SK-N-SH (cell line): ENCODE results near the gene MAD1L1.

Experiments used
- CHD2 ChIP-seq: fragments of 150-350 bp; IDR thresholded peaks from 2 replicates; pipeline ENCODE4 v1.6.1; 2018; ENCODE audit warnings: low read length; ENCODE audit not compliant: partially characterized antibody
- ELF1 ChIP-seq: IDR thresholded peaks from 2 replicates; pipeline ENCODE4 v1.4.0; 2012
- EP300 ChIP-seq, 2 experiments: IDR thresholded peaks; 2 replicates each; pipeline versions ENCODE4 v1.4.0 to v1.6.1; 2012; ENCODE audit warnings: borderline replicate concordance in 1 of 2, low read depth in 1 of 2, low read length in 1 of 2
- GATA2 ChIP-seq: sonication (generic); formaldehyde crosslinking; IDR thresholded peaks from 2 replicates; pipeline ENCODE4 v1.5.0; 2020; ENCODE audit warnings: mild to moderate bottlenecking, missing genetic modification reagents
- POLR2AphosphoS5 ChIP-seq: IDR thresholded peaks from 2 replicates; pipeline ENCODE4 v1.6.1; 2012; ENCODE audit warnings: low read depth, low read length
- SIN3A ChIP-seq: IDR thresholded peaks from 2 replicates; pipeline ENCODE4 v1.6.1; 2012; ENCODE audit warnings: low read depth, mild to moderate bottlenecking, low read length, moderate library complexity, borderline replicate concordance
- TF ChIP-seq, protein P1 (sequence below): IDR thresholded peaks from 2 replicates; pipeline ENCODE4; 2012
- TF ChIP-seq, protein P2 (sequence below): fragments of 200-600 bp; sonication (generic); IDR thresholded peaks from 2 replicates; pipeline ENCODE4 v1.6.1; 2017; ENCODE audit warnings: antibody characterized with exemption, mild to moderate bottlenecking, moderate library complexity
- TF ChIP-seq, protein P3 (sequence below): IDR thresholded peaks from 2 replicates; pipeline ENCODE4 v1.4.0; 2012; ENCODE audit warnings: low read depth
- TF ChIP-seq, protein P4 (sequence below): IDR thresholded peaks from 2 replicates; pipeline ENCODE4 v1.4.0; 2012; ENCODE audit warnings: low read depth, borderline replicate concordance

DNA sequence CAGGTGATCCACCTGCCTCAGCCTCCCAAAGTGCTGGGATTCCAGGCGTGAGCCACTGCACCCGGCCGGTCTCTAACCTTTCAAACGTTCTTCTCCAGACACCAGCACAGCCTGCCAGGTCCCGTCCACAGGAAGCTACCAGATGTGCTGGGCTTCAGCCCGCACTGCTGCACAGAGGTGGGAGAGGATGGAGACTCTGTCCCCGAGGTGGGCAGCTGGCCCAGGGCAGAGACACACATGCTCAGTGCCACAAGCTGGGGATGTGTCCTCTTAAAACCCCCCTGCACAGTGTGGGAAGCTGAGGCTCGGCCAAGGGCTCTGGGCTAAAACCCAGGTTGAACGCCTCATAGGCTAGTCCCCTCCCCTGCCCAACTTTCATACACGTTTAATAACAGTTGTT lies 18.6 kb upstream of the MAD1L1 start:
- TF ChIP-seq SIN3A (no peak), POLR2AphosphoS5 (no peak), CHD2 (no peak), ELF1 (no peak), GATA2 (CRISPR knock-in tag) (no peak), EP300 (IDR thresholded peaks at IDR 0.05; ENCODE audit: borderline replicate concordance in 1 of 2, low read depth in 1 of 2, low read length in 1 of 2) (no peak)
- TF ChIP-seq, protein P1, sequence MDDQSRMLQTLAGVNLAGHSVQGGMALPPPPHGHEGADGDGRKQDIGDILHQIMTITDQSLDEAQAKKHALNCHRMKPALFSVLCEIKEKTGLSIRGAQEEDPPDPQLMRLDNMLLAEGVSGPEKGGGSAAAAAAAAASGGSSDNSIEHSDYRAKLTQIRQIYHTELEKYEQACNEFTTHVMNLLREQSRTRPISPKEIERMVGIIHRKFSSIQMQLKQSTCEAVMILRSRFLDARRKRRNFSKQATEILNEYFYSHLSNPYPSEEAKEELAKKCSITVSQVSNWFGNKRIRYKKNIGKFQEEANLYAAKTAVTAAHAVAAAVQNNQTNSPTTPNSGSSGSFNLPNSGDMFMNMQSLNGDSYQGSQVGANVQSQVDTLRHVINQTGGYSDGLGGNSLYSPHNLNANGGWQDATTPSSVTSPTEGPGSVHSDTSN = no peak
- TF ChIP-seq, protein P2, sequence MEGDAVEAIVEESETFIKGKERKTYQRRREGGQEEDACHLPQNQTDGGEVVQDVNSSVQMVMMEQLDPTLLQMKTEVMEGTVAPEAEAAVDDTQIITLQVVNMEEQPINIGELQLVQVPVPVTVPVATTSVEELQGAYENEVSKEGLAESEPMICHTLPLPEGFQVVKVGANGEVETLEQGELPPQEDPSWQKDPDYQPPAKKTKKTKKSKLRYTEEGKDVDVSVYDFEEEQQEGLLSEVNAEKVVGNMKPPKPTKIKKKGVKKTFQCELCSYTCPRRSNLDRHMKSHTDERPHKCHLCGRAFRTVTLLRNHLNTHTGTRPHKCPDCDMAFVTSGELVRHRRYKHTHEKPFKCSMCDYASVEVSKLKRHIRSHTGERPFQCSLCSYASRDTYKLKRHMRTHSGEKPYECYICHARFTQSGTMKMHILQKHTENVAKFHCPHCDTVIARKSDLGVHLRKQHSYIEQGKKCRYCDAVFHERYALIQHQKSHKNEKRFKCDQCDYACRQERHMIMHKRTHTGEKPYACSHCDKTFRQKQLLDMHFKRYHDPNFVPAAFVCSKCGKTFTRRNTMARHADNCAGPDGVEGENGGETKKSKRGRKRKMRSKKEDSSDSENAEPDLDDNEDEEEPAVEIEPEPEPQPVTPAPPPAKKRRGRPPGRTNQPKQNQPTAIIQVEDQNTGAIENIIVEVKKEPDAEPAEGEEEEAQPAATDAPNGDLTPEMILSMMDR = no peak
- TF ChIP-seq, protein P3, sequence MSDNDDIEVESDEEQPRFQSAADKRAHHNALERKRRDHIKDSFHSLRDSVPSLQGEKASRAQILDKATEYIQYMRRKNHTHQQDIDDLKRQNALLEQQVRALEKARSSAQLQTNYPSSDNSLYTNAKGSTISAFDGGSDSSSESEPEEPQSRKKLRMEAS = no peak
- TF ChIP-seq, protein P4, sequence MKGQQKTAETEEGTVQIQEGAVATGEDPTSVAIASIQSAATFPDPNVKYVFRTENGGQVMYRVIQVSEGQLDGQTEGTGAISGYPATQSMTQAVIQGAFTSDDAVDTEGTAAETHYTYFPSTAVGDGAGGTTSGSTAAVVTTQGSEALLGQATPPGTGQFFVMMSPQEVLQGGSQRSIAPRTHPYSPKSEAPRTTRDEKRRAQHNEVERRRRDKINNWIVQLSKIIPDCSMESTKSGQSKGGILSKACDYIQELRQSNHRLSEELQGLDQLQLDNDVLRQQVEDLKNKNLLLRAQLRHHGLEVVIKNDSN = no peak
